DMS 273 (cell line): Measurements from ENCODE around the gene VSIG1.

Experiments
- DNase-seq: peaks from one replicate; lab custom pipeline; 2025; ENCODE audit not compliant: unreplicated experiment; lab: John Stamatoyannopoulos, UW

The VSIG1 gene

DNA sequence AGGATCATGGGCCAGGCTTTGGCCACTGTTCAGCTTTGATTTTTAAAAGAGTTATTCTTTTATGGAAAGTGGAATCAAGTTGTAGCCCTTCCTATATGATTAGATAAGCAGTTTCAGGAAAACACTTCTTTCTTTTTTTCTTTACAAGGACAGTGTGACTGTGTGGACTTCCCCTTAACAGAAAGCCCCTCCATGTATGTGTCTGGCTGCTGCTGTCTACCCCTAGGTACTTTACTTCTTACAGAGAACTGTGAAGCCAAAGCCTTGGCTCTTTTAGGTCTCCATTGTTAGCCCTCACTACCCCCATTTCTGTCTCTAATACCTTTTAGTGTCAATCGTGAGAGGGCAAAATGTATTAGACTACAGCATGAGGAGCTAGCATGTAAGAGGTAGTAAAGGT is 19.1 kb downstream of the VSIG1 start:
- no peak for DNase-seq

DNA sequence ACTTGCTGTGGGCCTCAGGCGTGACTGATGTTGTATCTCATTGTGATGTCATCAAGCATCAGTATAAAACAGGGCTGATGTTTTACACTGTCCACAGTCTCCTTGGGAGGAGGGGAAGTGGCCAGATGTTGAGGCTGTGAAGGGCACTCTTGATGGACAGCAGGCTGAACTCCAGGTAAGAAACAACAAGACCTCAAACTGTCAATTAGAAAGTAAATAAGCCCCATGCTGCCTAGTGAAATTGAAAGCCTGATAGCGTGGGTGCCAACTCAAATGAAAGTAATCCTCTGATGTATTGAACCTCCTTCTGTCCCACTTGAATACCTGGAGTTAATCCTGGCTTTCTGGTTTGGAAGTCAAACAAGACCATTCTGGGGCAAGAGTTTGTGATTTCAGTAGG is 19.7 kb downstream of the VSIG1 start:
- no peak for DNase-seq

DNA sequence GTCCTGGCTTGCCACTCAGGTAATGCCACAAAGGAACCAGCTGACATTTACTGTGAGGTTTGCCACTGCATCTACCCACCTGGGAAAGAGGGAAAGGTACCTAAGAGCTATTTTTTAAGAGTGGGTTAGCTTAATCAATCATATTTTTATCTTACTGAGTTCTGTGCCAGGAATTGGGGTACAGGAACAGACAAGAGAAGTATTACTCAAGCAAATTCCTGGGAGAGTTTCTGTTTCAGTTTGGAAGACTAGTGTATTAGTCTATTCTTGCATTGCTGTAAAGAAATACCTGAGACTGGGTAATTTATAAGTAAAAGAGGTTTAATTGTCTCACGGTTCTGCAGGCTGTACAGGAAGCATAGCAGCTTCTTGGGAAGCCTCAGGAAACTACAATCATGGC is 23.3 kb downstream of the VSIG1 start:
- no peak for DNase-seq

DNA sequence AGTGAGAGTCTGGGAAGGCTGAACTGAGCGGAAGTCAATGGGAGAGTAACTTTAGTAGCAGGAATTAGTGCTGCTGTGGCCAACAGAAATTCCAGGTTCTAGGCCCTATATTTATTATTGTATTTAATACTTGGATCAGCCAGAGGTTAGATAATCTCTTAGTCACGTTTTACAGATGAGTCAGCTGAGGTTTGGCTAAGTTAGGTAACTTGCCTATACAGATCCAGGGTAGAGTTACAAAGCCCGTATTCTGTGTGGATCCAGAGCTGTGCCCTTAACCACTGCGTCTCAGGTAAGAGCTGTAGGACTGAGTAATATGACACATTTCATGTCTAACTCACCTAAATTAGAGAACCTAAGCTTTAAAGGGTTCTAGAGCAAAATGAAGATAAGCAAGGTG is 26.0 kb downstream of the VSIG1 start:
- DNase-seq = no peak

DNA sequence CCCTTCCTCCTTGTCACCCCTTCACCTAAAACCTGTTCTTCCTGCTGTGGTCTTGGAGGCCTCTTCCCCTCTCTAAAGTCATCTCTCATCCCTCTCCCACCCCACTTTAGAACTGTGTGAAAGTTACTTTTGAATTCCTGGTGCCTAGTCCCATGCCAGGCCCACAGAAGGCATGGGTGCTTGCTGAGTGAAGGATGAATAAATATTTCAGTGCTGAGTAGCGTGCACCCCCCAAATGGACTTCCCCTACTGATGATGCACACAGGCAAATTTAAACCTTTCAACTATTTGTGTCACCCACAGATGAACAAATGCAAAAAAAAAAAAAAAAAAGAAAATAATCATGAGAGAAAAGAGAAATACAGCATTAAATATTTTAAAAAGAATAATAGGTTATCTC is 26.7 kb downstream of the VSIG1 start:
- DNase-seq = no peak

DNA sequence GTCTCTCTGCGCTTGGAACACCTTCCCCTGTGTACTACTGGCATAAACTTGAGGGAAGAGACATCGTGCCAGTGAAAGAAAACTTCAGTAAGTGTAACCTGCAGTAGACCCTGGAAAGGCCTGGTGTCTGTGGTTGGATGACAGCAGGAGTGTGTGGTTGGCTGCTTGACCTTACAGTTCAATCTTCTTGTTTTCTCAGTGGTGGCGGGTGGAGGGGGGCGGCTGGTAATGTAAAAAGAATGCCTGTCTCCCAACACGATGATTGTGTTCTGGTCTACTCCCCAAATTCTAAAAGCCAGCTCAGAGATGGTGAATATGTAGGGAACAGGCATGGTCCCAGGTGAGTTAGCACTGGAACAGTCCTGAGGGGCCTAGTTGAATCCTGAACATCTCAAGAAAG is 27.9 kb downstream of the VSIG1 start:
- DNase-seq = no peak

DNA sequence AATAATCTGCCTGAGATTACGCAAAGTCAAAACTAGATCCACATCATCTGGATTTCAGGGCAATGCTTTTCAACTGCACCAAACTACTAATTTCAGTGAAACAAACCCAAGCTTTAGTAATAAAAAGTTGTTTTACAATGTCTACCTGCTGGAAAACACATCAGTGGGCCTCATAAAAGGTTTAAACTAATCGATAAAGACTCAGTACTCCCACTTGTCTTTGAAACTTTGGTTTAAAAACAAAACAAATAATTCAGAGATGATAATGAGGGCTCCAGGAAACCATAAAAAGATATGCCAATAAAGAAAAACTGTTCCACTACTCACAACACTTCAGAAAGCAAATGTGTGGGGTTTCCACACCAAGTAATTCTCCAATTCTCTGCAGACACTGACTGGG is 36.2 kb downstream of the VSIG1 start:
- DNase-seq = no peak

DNA sequence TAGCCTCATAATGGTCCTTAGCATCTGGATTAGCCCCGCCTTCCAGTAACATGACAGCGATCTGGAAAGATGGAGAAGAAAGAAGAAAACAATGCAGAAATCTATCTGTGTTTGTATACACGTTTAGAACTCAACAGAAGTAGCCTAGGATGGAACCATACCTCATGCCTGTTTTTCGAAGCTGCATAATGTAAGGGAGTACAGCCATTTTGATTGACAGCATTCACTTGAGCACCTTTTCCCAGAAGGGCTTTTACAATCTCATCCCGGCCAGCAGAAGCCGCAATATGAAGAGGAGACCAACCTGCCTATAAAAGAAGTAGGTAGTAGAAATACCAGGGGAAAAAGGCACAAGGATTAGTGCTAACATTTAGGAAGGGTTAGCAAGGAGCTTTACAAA is 42.9 kb downstream of the VSIG1 start:
- no peak for DNase-seq

DNA sequence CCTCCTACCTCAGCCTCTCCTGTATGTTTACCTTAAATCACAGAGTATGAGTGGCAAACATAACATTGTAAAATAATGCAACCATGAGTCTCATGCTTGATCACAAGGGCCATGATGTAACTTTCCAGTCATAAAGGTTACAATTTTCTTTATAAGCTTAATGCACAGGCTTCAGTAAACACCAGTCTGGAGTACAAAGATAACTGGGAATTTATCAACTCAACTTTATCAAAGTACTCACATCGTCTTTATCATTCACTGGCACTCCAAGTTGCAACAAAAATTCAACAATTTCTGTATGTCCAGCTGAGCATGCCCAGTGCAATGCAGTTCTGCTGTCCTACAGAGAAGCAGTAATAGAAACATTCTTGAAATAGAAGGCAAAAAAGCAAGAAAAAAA is 43.6 kb downstream of the VSIG1 start:
- no peak for DNase-seq

DNA sequence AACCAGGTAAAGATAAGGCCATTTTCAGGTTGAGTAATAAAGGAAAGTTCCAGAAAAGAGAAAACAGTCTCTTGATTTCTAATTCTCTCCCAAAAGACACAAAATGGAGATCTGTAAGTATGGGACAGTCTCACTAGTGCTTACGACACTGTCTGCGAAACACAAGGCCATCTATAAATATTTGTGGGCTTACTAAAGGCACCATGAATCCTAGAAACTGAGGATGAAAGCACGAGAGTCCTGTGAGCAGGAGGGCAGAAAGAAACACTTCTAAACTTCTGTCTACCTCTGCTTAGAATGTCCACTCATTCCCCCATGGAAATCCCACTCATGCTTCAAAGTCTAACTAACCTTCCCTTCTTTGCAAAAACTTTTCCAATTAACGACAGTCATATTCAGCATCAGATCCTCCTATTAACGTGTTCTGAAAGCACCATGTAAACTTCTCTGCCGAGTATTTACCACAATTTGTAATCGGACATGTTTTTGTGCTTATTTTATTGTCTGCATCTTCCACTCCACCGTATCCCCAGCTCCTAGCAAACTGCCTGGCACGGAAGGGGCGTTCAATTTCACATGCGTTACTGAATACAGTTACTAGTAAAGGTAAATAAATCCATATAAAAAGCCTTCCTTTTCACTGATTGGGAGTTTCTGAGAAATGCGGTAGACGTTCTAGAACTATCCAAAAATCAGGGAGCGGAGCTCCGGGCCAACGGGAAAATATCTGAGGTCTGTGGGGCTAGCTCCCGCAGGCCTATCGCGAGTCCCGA is 45.8 kb downstream of the VSIG1 start:
- peak; percentile 26 for DNase-seq

DNA sequence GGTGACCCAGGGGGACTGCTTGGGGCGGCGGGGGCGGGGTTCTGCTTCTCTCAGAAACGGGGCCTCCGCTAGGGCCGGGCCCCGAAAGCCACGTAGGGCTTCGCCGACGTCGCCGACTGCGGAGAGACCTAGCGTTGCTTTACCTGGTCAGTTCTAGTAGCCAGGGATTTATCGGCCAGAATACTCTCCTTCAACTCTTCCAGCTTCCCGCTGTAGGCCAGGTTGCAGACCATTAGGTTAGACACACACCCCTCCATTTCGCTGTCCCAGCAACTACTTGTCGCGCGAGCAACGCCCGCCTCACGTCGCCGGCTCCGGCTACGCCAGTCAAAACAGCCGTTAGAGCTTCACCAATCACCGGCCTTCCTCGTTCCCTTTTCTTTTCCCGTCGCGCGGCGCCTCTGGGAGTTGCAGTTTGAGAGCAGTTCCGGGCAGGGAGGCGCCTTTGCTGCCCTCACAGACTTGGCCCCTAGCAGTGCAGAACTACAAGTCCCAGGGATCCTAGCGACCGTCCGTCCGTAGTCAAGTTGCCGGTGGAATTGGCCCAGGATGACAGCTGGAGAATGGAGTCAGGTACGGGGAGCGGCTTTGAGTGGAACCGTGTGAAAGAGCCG is 46.5 kb downstream of the VSIG1 start, which contains the start of the genes ATG4A and PSMD10:
Gene ATG4A (plus strand): TSS at position 515 of the 614 bp plus-strand sequence. CDS start 49 bp downstream, at position 564.
Gene PSMD10 (minus strand): TSS at position 279 of the 614 bp plus-strand sequence. CDS start 22 bp downstream, at position 257.
- peak; percentile 98 for DNase-seq

DNA sequence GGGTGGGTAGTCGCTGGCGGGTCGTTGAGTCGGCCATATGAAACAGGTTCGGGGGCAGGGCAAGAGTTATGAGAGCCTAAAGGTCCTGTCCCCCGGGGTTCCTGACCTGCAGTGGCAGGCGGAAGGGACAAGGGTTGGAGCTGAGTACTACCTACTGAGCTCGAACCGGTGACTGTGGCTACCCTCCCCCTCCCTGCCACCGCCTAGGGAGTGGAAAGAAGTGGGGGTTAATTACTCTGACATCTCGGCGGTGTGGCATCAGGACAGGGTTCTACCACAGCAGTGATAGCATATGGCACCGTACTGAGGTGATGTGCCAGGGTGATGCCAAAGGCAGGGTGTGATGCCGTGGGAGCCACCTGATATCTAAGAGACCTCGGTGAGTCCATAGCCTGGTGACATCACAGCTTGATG is 47.0 kb downstream of the VSIG1 start:
- DNase-seq = peak; percentile 82

DNA sequence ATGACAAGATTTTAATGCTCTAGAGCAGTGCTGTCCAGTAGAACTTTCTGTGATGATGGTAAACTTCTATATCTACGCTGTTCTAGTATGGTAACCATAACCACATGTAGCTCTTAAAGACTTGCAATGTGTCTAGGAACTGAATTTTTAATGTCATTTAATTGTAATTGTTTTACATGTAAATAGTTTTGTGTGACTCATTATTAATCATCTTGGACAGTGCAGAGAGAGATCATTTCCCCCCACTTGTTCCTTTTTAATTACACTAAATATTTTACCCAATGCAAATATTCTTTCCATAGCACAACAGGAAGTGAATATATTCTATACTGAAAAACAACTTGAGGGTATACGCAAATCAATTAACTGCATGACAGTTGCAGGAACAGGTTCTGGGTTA is 52.5 kb downstream of the VSIG1 start:
- no peak for DNase-seq

DNA sequence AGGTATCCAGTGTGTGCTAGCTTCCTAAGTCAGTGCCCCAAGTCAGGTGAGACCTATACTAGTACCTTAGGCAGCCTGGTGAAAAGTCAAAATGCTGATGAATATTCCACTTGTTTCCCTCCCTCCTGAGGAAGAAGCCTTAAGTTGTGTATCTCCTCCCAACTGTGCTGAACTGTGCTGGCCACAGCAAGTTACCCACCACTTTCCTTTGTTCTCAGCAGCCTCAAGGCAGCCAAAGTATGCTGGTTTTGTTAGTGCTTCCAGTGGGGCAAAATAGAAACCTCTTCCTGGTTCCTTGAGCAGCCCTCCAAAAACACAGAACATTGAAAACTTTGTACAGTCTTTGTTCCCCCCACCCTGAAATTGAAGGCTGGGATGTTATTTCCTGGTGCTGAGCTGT is 60.6 kb downstream of the VSIG1 start:
- no peak for DNase-seq

DNA sequence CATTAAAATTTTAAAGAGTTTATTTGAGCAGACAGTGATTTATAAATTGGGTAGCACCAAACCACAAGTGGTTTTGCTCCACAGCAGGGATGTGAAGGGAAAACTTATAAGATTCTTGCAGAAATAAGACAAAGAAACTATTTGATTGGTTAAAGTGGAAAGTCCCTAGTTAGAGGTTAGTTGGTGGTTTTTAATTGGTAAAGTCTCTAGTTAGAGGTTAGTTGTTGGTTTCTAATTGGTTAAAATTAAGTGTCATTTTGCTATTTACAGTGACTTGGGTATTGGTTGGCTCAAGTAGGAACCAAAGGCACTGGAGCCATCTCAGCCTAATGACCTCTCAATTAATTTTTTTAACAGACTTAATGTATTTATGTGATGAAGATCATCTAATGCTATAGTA is 69.7 kb downstream of the VSIG1 start:
- no peak for DNase-seq

DNA sequence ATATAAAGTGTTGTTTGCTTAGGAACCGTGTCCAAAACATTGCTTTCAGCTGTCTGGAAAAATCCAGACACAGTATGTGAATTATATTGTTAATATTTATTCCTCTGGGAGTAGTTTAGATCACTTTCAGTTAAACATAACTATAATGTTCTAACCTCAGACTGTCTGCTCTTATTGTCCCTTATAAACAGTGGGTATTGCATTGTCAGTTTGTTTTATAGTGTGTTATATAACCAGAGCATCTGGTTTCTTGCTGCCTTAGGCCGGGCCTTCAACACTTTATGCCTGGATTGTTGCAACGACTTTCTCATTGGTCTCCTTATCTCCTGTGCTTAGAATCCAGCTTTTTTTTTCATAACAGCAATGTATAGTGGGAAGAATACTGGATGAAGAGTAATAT is 73.1 kb downstream of the VSIG1 start:
- DNase-seq = no peak

DNA sequence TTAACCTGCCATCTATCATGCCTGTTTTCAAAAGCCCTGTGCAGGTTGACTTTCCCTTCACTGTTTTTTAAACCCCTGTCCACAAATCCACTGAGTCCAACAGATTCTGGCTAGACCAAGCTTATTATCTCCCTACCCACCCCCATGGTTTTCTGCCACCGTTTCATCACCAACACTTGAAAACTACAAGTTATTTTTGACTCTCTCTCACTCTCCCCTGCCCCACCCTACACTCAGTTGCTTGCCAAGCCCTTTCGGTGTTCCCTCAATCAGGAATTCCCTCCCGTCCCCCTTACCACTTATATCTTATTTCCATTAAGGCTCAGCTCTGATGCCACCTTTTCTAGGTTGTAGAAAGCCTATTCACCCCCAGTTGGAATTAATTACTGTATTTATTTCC is 76.4 kb downstream of the VSIG1 start:
- no peak for DNase-seq

DNA sequence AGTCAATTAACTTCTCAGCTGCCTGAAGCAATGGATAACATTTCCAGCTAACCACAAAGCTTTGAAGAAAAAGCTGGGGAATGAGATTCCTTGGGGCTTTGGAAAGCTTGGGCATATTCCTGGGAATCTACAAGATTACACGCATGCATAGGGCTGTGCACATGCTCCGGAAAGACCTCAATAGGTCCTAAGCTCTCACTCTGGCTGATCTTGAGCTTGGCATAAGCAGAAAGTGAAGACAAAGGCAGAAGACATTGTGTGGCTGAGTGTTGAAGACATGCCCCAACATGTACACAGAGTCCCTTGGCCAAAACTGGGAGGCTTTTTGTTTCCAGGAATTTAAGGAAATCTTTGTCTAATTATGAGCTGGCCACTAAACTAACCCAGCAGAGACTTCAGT is 77.9 kb downstream of the VSIG1 start:
- DNase-seq = no peak

DNA sequence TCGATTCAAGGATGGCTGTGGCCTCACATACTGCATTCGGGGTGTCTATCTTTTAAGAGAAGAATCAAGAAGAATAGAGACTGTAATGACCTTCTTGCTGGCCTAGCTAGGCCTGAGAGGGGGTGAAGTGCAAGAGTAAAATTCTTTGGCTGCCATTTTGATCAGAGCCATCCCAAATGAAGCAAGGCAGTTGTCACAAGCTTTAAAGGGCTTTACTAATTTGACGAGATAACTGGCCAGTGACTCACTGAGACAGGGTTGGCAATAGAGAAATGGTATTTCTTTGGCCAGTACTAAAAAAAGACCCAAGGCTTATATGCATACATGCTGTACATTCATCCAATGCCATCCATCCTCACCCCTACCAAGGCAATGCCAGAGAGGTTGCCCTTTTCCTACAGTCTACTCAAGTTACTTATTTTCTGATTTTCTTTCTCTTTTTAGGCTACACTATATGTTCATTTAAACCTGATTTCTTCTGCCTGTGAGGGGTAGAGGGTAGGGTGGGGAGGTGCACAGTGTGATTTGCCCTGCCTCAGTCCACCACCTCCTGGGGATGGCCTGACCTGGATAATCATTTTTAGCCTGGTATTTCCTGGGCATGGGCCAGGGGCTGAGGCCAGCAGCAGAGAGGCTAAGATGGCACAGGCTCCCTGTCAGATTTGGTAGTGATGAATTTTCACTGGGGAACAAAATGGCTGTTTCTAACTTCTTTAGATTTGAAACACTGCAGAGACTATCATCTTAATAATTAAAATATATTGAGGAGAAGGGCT is 78.9 kb downstream of the VSIG1 start:
- no peak for DNase-seq

DNA sequence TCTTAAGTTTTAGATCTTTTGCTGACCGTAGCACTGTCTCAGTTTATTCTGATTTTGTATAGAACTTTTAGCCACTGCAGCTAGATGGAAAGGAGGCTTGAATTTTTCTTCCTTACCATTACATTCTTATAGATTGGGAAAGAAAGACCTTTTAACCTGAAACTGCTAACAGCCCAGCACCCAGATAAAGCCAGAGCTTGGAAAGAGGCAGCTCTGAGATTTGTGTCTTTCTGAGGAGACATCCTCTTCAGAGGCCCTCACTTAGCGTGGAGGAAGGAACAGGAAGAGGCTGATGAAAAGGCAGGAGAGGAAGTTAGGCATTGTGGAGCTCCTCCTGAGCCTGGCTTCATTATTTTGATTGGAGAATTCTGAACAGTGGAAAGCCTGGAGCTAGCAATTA is 81.8 kb downstream of the VSIG1 start:
- no peak for DNase-seq

DNA sequence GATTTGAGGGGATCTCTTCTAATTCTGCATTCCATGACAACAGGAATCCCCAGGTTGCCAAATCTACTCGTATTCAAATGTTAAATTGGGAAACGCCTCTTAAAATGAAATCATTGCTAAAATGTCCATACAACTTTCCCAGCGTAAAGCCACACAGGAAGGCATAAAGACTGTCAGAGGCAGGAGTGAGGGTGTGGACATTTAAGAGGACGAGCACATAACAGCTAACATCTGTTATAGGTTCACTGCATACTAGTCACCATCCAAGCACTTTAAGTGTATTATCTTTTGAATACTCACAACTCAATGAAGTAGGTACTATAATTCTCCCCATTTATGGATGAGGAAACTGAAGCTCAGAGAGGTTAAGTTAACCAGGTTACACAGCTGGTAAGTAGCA is 82.3 kb downstream of the VSIG1 start:
- no peak for DNase-seq
